Cardiac septum (tissue), 1 donor: ENCODE measurements around the gene FKBP3. TPM values are rescaled to one million over a fixed set of nuclear protein-coding genes. Genes with fewer than 3 reads are reported as not detected.

ENCODE experiments used
- DNase-seq: peaks from one replicate; pipeline ENCODE4 v3.0.0-alpha.2; 2020; ENCODE audit warnings: low spot score
- intact Hi-C: fragments of 100-400 bp; cut with DNase I; formaldehyde crosslinking; loops from one replicate; pipeline ENCODE4 v1.14.0; 2022
- total RNA-seq: library from RNA; stranded (reverse); fragmentation: NEBNext Ultra II Directional; extraction: Animal tissue kit (Norgen Biotek cat#: 25700); gene quantifications from one replicate; pipeline ENCODE4 v1.2.1, GENCODE V29; 2021
- donor health status: DM: no; HTN: no; CAD: no.

FKBP3 gene
- total RNA-seq, 1 donor from 2014 or later = 81.4 TPM

DNA sequence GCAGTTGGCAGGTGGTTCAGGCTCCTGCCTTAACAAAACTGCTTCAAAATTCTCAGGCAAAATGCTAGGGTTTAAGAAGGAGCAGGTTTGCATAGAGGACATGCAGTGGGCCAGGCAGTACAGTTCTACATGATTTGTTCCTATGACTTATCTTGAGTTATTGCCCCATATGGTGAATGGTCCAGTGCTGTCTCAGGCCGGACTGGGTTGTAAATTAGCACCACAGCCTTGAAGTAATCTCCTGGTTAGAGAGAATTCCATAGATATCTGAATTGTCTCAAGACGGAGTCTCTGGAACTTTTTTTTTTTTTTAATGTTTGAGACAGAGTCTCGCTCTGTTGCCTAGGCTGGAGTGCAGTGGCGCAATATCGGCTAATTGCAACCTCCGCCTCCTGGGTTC, 62.2 kb downstream of the FKBP3 start:
- no peak for DNase-seq
- intact Hi-C loops = no loop called here

DNA sequence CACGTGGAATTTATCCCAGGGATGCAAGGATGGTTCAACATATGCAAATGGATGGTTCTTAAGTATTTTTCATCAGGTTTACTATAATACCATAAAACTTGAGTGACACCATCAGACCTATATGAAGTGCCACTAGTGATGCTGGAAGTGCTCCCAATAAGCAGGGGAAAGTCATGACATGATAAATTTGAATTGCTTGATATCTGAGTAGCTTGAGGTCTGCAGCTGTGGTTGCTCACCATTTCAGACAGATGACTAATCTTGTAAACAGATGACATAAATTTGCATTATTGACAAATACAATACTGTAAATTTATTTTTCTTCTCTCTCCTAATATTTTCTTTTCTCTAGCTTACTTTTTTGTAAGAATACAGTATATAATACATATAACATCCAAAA, 64.1 kb downstream of the FKBP3 start:
- intact Hi-C loops = no loop called here
- DNase-seq = no peak

DNA sequence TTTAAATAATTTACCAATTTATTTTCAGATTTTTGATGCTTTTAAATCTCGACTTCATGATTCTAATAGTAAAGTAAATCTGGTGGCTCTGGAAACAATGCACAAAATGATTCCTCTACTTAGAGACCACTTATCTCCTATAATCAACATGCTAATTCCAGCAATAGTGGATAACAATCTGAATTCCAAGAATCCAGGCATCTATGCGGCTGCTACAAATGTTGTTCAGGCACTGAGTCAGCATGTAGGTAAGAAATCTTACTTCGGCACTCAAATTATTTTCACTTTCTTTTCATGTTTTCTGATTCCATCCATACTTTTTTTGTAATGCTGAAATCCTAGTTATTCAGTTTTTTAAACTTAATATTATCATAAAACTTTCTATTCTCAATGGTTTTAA, 65.9 kb downstream of the FKBP3 start:
- DNase-seq = no peak
- intact Hi-C loops = no loop called here

DNA sequence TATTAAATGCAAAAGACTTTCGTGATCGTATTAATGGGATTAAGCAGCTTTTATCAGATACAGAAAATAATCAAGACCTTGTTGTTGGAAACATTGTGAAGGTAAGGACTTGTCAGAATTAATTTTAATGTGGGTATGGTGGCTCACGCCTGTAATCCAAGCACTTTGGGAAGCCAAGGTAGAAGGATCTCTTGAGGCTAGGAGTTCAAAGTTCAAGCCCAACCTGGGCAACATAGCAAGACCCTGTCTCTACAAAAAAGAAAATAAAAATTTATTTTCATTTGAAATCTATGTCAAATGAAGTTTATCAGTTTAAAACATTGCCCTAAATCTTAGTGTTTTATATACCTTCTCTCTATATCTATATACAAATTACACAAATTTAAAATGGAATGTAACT, 67.6 kb downstream of the FKBP3 start:
- no peak for DNase-seq
- intact Hi-C loops = no loop called here

DNA sequence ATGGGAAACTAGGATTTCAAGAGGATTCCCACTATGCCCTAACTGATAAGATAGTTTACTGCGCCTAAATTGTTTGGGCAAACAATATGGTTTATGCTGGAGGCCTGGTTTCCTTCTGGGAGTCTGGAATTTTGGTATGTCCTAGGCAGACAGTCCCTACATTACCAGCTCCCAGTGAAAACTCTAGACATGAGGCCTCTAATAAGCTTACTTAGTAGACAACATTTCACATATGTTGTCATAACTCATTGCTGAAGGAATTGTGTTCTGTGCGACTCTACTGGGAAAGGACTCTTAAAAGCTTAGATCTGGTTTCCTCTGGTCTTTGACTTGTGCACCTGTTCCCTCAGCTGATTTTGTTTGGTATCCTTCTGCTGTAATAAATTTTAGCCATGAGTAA, 68.3 kb downstream of the FKBP3 start:
- intact Hi-C loops = no loop called here
- no peak for DNase-seq

Other genes with a start within 250 kb of the FKBP3 start
- gene KLHL28, start 172.5 kb downstream of the FKBP3 start, total RNA-seq = 11.2 TPM
- gene TOGARAM1, start 172.3 kb downstream of the FKBP3 start, total RNA-seq = 16.3 TPM
- 14.3 TPM for gene PRPF39, start 50.4 kb downstream of the FKBP3 start, total RNA-seq
- gene FANCM, start 1.4 kb upstream of the FKBP3 start, total RNA-seq = 3.3 TPM
- 9.7 TPM for gene MIS18BP1, start 118.7 kb upstream of the FKBP3 start, total RNA-seq